Endothelial cell of umbilical vein (primary cell): ENCODE data around the gene CAPN2. TPM values are rescaled to one million over a fixed set of nuclear protein-coding genes. Genes with fewer than 3 reads are reported as not detected.

Experiments
- BruUV-seq: library from RNA; stranded (reverse); fragments of 400-500 nt; replicated peaks from 2 replicates; lab custom pipeline; 2021; lab: Mats Ljungman, UMichigan
- CTCF ChIA-PET: fragments of 300-600, 350-600 bp; sonication (Branson Sonifier 250); formaldehyde crosslinking; loops from one replicate; lab custom pipeline; 2021; ENCODE audit warnings: antibody characterized with exemption, inconsistent platforms; lab: Charles Lee
- POLR2A ChIA-PET: fragments of 300-600, 350-600 bp; sonication (Branson Sonifier 250); formaldehyde crosslinking; loops from one replicate; lab custom pipeline; 2021; ENCODE audit warnings: antibody characterized with exemption, inconsistent platforms; lab: Charles Lee
- DNase-seq: peaks from one replicate; pipeline ENCODE4 v3.0.0-alpha.2; 2011; ENCODE audit warnings: low read depth, low spot score
- FAIRE-seq: peaks from 2 replicates; lab custom pipeline; 2011; peaks lifted over from hg19 to GRCh38; lab: Jason Lieb, UNC
- H2AFZ ChIP-seq: 2 replicates; pipeline ENCODE4 v1.6.0; 2012; ENCODE audit warnings: low read depth, low read length, control low read depth, inconsistent platforms
- H3K27ac ChIP-seq: 2 replicates; pipeline ENCODE4 v1.5.1; 2011; ENCODE audit warnings: low read depth, mild to moderate bottlenecking, control low read depth, low read length, moderate library complexity; ENCODE audit not compliant: insufficient read depth
- H3K27me3 ChIP-seq, 2 experiments: 2 replicates each; pipeline versions ENCODE4 v1.6.0 to v1.6.1; 2011; ENCODE audit warnings: low read length in 2 of 2, mixed read lengths in 1 of 2; ENCODE audit not compliant: control insufficient read depth in 2 of 2, insufficient read depth in 2 of 2
- H3K36me3 ChIP-seq, 2 experiments: 2 replicates in 1 of 2; 3 replicates in 1 of 2; pipeline ENCODE4 v1.5.1; 2011; ENCODE audit warnings: low read length in 2 of 2, mild to moderate bottlenecking in 1 of 2, moderate library complexity in 1 of 2; ENCODE audit not compliant: control insufficient read depth in 2 of 2, insufficient read depth in 2 of 2; ENCODE audit errors: extremely low read depth in 1 of 2
- H3K4me1 ChIP-seq: 3 replicates; pipeline ENCODE4 v1.5.1; 2011; ENCODE audit warnings: mild to moderate bottlenecking, low read length; ENCODE audit not compliant: control insufficient read depth, insufficient read depth; ENCODE audit errors: extremely low read depth
- H3K4me2 ChIP-seq: 2 replicates; pipeline ENCODE4 v1.6.1; 2011; ENCODE audit warnings: low read length, control low read depth, mixed read lengths; ENCODE audit not compliant: insufficient read depth
- H3K4me3 ChIP-seq, 3 experiments: fragments of 200-600 bp in 1 of 3; sonication (generic), shearing (Covaris generic) in 1 of 3; replicated peaks in 1 of 3; 2 replicates each; pipeline ENCODE4 v1.5.1; 2011 to 2016; ENCODE audit warnings: control low read depth in 3 of 3, low read length in 3 of 3, mild to moderate bottlenecking in 2 of 3, inconsistent platforms in 1 of 3, low read depth in 1 of 3, moderate library complexity in 1 of 3; ENCODE audit not compliant: insufficient read depth in 1 of 3
- H3K79me2 ChIP-seq: 2 replicates; pipeline ENCODE4 v1.6.0; 2012; ENCODE audit warnings: low read length, inconsistent platforms; ENCODE audit not compliant: control insufficient read depth, insufficient read depth
- H3K9ac ChIP-seq: replicated peaks from 2 replicates; pipeline ENCODE3; 2011; ENCODE audit warnings: low read length, control low read depth; ENCODE audit not compliant: insufficient read depth; ENCODE audit errors: extremely low read depth
- H3K9me1 ChIP-seq: replicated peaks from 3 replicates; pipeline ENCODE4 v1.6.0; 2011; ENCODE audit warnings: mild to moderate bottlenecking, low read length; ENCODE audit not compliant: control insufficient read depth, insufficient read depth; ENCODE audit errors: extremely low read depth
- H3K9me3 ChIP-seq: replicated peaks from 2 replicates; pipeline ENCODE4 v1.5.1; 2012; ENCODE audit warnings: low read length, inconsistent platforms; ENCODE audit not compliant: control insufficient read depth, insufficient read depth
- H4K20me1 ChIP-seq: replicated peaks from 2 replicates; pipeline ENCODE3; 2011; ENCODE audit warnings: mild to moderate bottlenecking, low read length; ENCODE audit not compliant: control insufficient read depth, insufficient read depth; ENCODE audit errors: extremely low read depth
- CTCF ChIP-seq, 2 donors: IDR thresholded peaks; 1 replicate in 1 of 2; 2 replicates in 1 of 2; pipeline ENCODE4 v1.5.1; 2011; ENCODE audit warnings: low read length in 2 of 2, mild to moderate bottlenecking in 2 of 2, moderate library complexity in 2 of 2, control low read depth in 1 of 2, inconsistent platforms in 1 of 2, low read depth in 1 of 2; ENCODE audit not compliant: insufficient read depth in 1 of 2; ENCODE audit errors: extremely low read depth in 1 of 2
- FOS ChIP-seq: IDR thresholded peaks from 2 replicates; pipeline ENCODE4 v1.6.1; 2011; ENCODE audit warnings: mild to moderate bottlenecking, low read length, moderate library complexity, borderline replicate concordance; ENCODE audit not compliant: insufficient read depth
- GATA2 ChIP-seq: IDR thresholded peaks from 2 replicates; pipeline ENCODE4 v1.7.0; 2011; ENCODE audit warnings: low read depth, mild to moderate bottlenecking, moderate library complexity, mixed read lengths, low read length; ENCODE audit not compliant: insufficient read length, insufficient read depth
- JUN ChIP-seq: IDR thresholded peaks from 2 replicates; pipeline ENCODE4 v1.6.1; 2011; ENCODE audit warnings: borderline replicate concordance, low read depth; ENCODE audit not compliant: insufficient read length, insufficient read depth
- MYC ChIP-seq: IDR thresholded peaks from one replicate; pipeline ENCODE4 v1.6.1; 2011; ENCODE audit warnings: mild to moderate bottlenecking, low read depth, low read length
- dilution Hi-C: fragments of 300-500 bp; cut with MboI; formaldehyde crosslinking; loops from one replicate; pipeline ENCODE4 v1.15.0; 2019; ENCODE audit warnings: low sequenced_read_pairs; ENCODE audit not compliant: extremely low pct_ligation_motif_present
- intact Hi-C: fragments of 100-400 bp; cut with micrococcal nuclease; formaldehyde crosslinking; loops from one replicate; pipeline ENCODE4 v1.10.0; 2022
- polyA plus RNA-seq, 4 experiments: library from polyadenylated mRNA; depleted of rRNA in 3 of 4; stranded (reverse) in 3 of 4; unstranded in 1 of 4; fragments of >200 nt; gene quantifications; 2 replicates each; pipeline versions ENCODE4 v1.2.1 to v1.2.3, GENCODE V29; 2011 to 2012; ENCODE audit warnings: missing spikeins in 1 of 4
- total RNA-seq: library from RNA; stranded (reverse); gene quantifications from 2 replicates; pipeline ENCODE4 v1.2.3, GENCODE V29; 2021

Gene CAPN2
- total and polyA plus RNA-seq, 2 donors (not counting 3 experiments of a cell fraction or from before 2014, with no cell fraction given) = 110 to 420 TPM

DNA sequence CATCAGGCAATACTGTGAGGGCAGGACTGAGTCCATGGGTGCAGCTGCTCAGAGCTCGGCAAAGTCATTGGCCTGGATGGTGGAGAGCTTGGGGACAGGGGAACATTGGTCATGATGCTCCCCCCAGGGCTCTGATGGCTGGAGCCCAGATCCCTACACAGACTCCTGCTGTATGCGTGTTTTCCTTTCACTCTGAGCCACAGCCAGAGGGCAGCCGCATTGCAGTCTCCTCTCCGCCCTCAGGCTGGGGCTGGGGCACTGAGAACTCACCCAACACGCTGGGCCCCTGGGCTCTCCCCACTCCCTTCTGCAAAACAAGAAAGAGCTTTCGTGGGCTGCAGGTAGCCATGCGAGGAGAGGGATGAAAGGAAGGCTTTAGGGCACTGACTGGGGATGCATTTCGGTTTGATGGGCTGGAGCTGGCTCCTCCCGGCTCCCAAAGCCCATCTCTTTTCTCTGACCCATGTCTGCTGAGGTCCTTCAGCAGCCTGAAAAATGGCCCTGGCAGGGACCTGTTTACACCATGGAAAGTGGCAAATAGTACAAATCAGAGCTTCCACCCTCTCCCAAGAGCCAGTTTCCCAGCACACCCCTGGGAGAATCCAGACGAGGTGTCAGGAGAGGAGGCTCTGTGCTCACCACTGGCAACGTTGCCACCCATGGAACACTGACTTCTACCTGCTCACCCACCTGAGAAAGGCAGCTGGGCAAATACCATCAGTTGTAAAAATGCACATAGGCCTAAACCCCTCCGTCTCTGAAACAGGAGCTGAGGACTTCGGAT, 43.8 kb downstream of the CAPN2 start:
- intact Hi-C loops = no loop called here
- no peak overlapping the region for H3K4me3 ChIP-seq
- FAIRE-seq = no peak

More for the DNA sequence above, 43.8 kb downstream of the CAPN2 start:
- Histone ChIP-seq H3K9ac (no peak overlapping the region), H3K4me1 (no peaks in the 10 kb centered on the region), H4K20me1 (no peaks in the 10 kb centered on the region), H2AFZ (no peak overlapping the region), H3K9me3 (no peaks in the 10 kb centered on the region), H3K79me2 (peaks cover 2% of the 10 kb centered on the region), H3K27ac (no peak overlapping the region), H3K9me1 (no peaks in the 10 kb centered on the region), H3K36me3 (peaks cover 22 to 57% of the 10 kb centered on the region in 2 experiments), H3K27me3 (no peaks in the 10 kb centered on the region), H3K4me2 (no peak overlapping the region)
- ChIA-PET CTCF (interaction anchor here (1.3 to 2.5 kb wide), 2 partner anchors 9 to 16 kb away, joined by 4 to 9 read pairs; no protein-coding TSS in a partner anchor), POLR2A (no interaction called here)
- DNase-seq = no peak
- no peak for TF ChIP-seq GATA2
- no peak for TF ChIP-seq FOS
- no peak for TF ChIP-seq MYC
- TF ChIP-seq JUN = no peak
- TF ChIP-seq CTCF (IDR thresholded peaks at IDR 0.05; ENCODE audit: extremely low read depth in 1 of 2, insufficient read depth in 1 of 2, low read depth in 1 of 2, low read length in 2 of 2) = no peak
- no TSS peak for BruUV-seq
- dilution Hi-C loops = no loop called here
